ENCODE data around the gene PLEKHF1. TPM values are rescaled to one million over a fixed set of nuclear protein-coding genes. Genes with fewer than 3 reads are reported as not detected.

PLEKHF1 gene
- total and polyA plus RNA-seq, 2 of the 8 experiments (the other 6 are each of a cell fraction or from before 2014, with no cell fraction given): 11.1 to 18.4 TPM

DNA sequence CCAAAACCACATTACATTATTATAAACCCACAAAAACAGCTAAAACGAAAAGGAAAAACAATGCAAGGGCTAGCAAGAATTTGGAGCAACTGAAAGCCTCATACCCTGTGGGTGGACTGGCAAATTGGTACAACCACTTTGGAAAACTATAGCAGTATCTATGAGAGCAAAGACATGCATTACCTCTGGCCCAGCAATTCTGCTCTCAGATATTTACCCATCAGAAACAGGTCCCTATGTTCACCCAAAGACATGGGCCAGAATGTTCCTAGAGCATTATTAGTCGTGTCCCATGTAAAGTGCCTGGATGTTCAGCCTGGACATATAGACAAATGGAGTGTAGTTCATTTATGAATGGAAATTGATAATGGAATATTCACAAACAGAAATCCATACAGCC lies 31.3 kb upstream of the PLEKHF1 start:
- WGBS, 2 experiments (ENCODE audit: extremely low coverage in 1 of 2, insufficient coverage in 1 of 2, insufficient read length in 1 of 2, insufficient replicate concordance in 2 of 2, low coverage in 1 of 2, low lambda C conversion rate in 2 of 2, missing lambda C conversion rate in 1 of 2): 78% methylated on average over 2 of the region's 2 CpGs; no CpG with 5 or more reads in 1 of the 2 experiments
- no peak overlapping the region for H2BK15ac ChIP-seq (ENCODE audit: low read length)
- POLR2A ChIA-PET (ENCODE audit: partially characterized antibody): no interaction called here
- H4K20me1 ChIP-seq (replicated peaks in 1 of 2; ENCODE audit: control insufficient read depth in 1 of 2, insufficient read depth in 2 of 2, low read length in 2 of 2): no peaks in the 10 kb centered on the region
- FAIRE-seq (no peak), DNase-seq (ENCODE audit: low read depth in 1 of 2, low spot score in 2 of 2) (no peak)
- H4K91ac ChIP-seq (replicated peaks; ENCODE audit: insufficient read length, low read length): no peak overlapping the region
- H3K4me1 ChIP-seq (replicated peaks in 1 of 4; ENCODE audit: control insufficient read depth in 3 of 4, insufficient read depth in 4 of 4, low read length in 3 of 4): no peaks in the 10 kb centered on the region
- no peak overlapping the region for H2BK20ac ChIP-seq (ENCODE audit: low read length)
- no peak overlapping the region for H3K4ac ChIP-seq (replicated peaks; ENCODE audit: insufficient read length, low read depth, low read length)
- H4K5ac ChIP-seq (ENCODE audit: insufficient read length, low read depth, low read length): no peak overlapping the region
- H3K18ac ChIP-seq (ENCODE audit: extremely low read depth, low read length): no peak overlapping the region
- no peak overlapping the region for H3K14ac ChIP-seq (ENCODE audit: insufficient read length)
- H3K79me1 ChIP-seq (ENCODE audit: low read depth, low read length): no peaks in the 10 kb centered on the region
- no peak overlapping the region for H3K9ac ChIP-seq (replicated peaks in 1 of 4; ENCODE audit: extremely low read depth in 1 of 4, low read depth in 3 of 4, low read length in 3 of 4)
- H3K27me3 ChIP-seq (replicated peaks in 1 of 4; ENCODE audit: control insufficient read depth in 3 of 4, extremely low read depth in 1 of 4, insufficient read depth in 3 of 4, low read length in 3 of 4): no peaks in the 10 kb centered on the region
- no peaks in the 10 kb centered on the region for H3K23me2 ChIP-seq (ENCODE audit: low read depth, low read length)
- H3K56ac ChIP-seq (replicated peaks; ENCODE audit: insufficient read length, low read depth, low read length): no peak overlapping the region
- H2AK5ac ChIP-seq (ENCODE audit: low read depth, low read length): no peak overlapping the region
- H2AFZ ChIP-seq (ENCODE audit: low read length): no peak overlapping the region
- no peak overlapping the region for H3K4me3 ChIP-seq (ENCODE audit: extremely low read depth in 1 of 4, insufficient read depth in 2 of 4, low read depth in 3 of 4, low read length in 4 of 4)
- no peak overlapping the region for H2BK12ac ChIP-seq (ENCODE audit: low read depth, low read length)
- H2BK5ac ChIP-seq (ENCODE audit: low read depth, low read length): no peak overlapping the region
- H3K79me2 ChIP-seq (ENCODE audit: control insufficient read depth in 1 of 2, insufficient read depth in 2 of 2, low read length in 2 of 2): no peaks in the 10 kb centered on the region
- H4K8ac ChIP-seq (ENCODE audit: extremely low read depth, insufficient read depth, low read length): no peak overlapping the region
- H2BK120ac ChIP-seq (replicated peaks; ENCODE audit: low read depth, low read length): no peak overlapping the region
- no peak overlapping the region for H3K23ac ChIP-seq (ENCODE audit: insufficient read length)
- no peak overlapping the region for H3K27ac ChIP-seq (ENCODE audit: low read depth, low read length)
- no peaks in the 10 kb centered on the region for H3K9me3 ChIP-seq (ENCODE audit: insufficient read depth in 2 of 2, low read depth in 1 of 2, low read length in 1 of 2)
- CTCF ChIA-PET (ENCODE audit: partially characterized antibody): interaction anchor here (0.5 to 1.3 kb wide), 4 partner anchors 24 to 75 kb away, joined by 3 to 4 read pairs (median 3); no protein-coding TSS in a partner anchor
- no peak overlapping the region for H3K4me2 ChIP-seq (ENCODE audit: insufficient read depth in 1 of 2, low read depth in 2 of 2, low read length in 2 of 2)
- no peaks in the 10 kb centered on the region for H3K36me3 ChIP-seq (ENCODE audit: control insufficient read depth in 2 of 4, insufficient read depth in 4 of 4, low read length in 3 of 4)
- TF ChIP-seq GABPA (IDR thresholded peaks at IDR 0.05; ENCODE audit: borderline replicate concordance, insufficient read depth, low read length) (no peak), RAD21 (IDR thresholded peaks at IDR 0.05 in 1 of 2, conservative IDR thresholded peaks at IDR 0.05 in 1 of 2; ENCODE audit: low read depth in 2 of 2, low read length in 2 of 2) (no peak), CBX5 (IDR thresholded peaks at IDR 0.05; ENCODE audit: low read depth, low read length) (no peak), HDAC6 (IDR thresholded peaks at IDR 0.05; ENCODE audit: low read depth, low read length) (no peak), RFX5 (IDR thresholded peaks at IDR 0.05; ENCODE audit: borderline replicate concordance, low read depth, low read length) (no peak), NRF1 (IDR thresholded peaks at IDR 0.05; ENCODE audit: low read depth, low read length) (no peak), JUND (IDR thresholded peaks at IDR 0.05; ENCODE audit: low read length) (no peak), EZH2 (IDR thresholded peaks at IDR 0.05; ENCODE audit: low read depth, low read length, severe bottlenecking) (no peak), GTF2F1 (IDR thresholded peaks at IDR 0.05; ENCODE audit: borderline replicate concordance, low read depth, low read length) (no peak)
- TF ChIP-seq, protein P1, sequence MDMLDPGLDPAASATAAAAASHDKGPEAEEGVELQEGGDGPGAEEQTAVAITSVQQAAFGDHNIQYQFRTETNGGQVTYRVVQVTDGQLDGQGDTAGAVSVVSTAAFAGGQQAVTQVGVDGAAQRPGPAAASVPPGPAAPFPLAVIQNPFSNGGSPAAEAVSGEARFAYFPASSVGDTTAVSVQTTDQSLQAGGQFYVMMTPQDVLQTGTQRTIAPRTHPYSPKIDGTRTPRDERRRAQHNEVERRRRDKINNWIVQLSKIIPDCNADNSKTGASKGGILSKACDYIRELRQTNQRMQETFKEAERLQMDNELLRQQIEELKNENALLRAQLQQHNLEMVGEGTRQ (IDR thresholded peaks at IDR 0.05; ENCODE audit: low read length): no peak
- TF ChIP-seq, protein P2, sequence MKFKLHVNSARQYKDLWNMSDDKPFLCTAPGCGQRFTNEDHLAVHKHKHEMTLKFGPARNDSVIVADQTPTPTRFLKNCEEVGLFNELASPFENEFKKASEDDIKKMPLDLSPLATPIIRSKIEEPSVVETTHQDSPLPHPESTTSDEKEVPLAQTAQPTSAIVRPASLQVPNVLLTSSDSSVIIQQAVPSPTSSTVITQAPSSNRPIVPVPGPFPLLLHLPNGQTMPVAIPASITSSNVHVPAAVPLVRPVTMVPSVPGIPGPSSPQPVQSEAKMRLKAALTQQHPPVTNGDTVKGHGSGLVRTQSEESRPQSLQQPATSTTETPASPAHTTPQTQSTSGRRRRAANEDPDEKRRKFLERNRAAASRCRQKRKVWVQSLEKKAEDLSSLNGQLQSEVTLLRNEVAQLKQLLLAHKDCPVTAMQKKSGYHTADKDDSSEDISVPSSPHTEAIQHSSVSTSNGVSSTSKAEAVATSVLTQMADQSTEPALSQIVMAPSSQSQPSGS (IDR thresholded peaks at IDR 0.05; ENCODE audit: low read length): no peak

Measured in H1 (cell line).